BE2C (cell line): ENCODE data around the gene MDK. TPM values are rescaled to one million over a fixed set of nuclear protein-coding genes. Genes with fewer than 3 reads are reported as not detected.

Experiments used
- DNase-seq: peaks from one replicate; pipeline ENCODE4 v3.0.0-alpha.2; 2020
- H3K27me3 ChIP-seq: fragments of 250-450 bp; sonication (Bioruptor Pico); 2 replicates; pipeline ENCODE4 v1.5.1; 2020; ENCODE audit warnings: mild to moderate bottlenecking
- H3K36me3 ChIP-seq: fragments of 250-450 bp; sonication (Bioruptor Pico); 2 replicates; pipeline ENCODE4 v1.5.1; 2020; ENCODE audit warnings: mild to moderate bottlenecking
- H3K4me1 ChIP-seq: fragments of 250-450 bp; sonication (Bioruptor Pico); 2 replicates; pipeline ENCODE4 v1.5.1; 2020
- H3K4me3 ChIP-seq: 2 replicates; pipeline ENCODE4 v1.5.1; 2011; ENCODE audit warnings: low read depth, low read length
- H3K9me3 ChIP-seq: fragments of 250-450 bp; sonication (Bioruptor Pico); 2 replicates; pipeline ENCODE4 v1.5.1; 2020
- polyA plus RNA-seq: library from polyadenylated mRNA; unstranded; fragments of >200 nt; gene quantifications from one replicate; pipeline ENCODE4 v1.2.1, GENCODE V29; 2012; ENCODE audit warnings: low read depth, missing spikeins; ENCODE audit not compliant: insufficient read length, insufficient read depth
- TF ChIP-seq, protein P1 (sequence below): IDR thresholded peaks from 2 replicates; pipeline ENCODE4 v1.5.1; 2012; ENCODE audit warnings: mild to moderate bottlenecking, low read depth, low read length

Gene MDK, protein sequence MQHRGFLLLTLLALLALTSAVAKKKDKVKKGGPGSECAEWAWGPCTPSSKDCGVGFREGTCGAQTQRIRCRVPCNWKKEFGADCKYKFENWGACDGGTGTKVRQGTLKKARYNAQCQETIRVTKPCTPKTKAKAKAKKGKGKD
- polyA plus RNA-seq = 215 TPM

DNA sequence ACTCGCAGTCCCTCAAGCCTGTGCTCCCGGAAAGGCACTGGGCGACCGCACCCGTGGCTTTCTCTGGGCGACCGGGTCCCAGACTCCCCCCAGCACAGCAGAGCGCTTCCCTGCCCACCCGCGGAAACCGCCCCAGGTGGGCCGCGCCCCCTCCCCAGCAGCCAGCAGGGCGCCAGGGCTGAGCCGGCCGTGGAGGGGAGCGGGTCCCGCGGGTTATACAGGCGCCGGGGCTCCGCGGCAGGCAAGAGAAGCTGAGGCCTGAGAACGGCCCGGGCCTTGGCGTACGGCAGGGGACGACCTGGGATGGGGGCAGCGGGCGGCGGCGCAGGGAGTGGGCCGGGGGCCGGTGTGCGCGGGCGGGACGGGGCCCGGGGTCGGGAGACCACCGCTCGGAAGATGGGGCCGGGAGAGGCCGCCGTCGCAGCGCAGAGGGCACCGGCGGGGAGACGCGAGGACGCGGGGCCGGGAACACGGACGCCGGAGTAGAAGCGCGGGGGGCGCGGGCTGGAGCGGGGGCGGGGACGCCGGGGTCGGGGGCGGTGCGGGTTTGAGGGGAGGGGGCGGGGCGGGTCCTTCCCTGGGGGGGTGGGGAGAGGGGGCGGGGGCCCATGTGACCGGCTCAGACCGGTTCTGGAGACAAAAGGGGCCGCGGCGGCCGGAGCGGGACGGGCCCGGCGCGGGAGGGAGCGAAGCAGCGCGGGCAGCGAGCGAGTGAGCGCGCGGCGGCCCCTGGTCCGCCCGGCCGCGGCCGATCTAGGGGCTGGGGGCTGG, at the start of gene MDK:
Gene MDK (plus strand): TSS at position 622 of the 771 bp plus-strand sequence. CDS start 389 bp downstream, outside the sequence.
- peak; percentile 43 for DNase-seq
- peak within 1 kb of the TSS; percentile 62 for H3K4me3 ChIP-seq
- TF ChIP-seq, protein P1, sequence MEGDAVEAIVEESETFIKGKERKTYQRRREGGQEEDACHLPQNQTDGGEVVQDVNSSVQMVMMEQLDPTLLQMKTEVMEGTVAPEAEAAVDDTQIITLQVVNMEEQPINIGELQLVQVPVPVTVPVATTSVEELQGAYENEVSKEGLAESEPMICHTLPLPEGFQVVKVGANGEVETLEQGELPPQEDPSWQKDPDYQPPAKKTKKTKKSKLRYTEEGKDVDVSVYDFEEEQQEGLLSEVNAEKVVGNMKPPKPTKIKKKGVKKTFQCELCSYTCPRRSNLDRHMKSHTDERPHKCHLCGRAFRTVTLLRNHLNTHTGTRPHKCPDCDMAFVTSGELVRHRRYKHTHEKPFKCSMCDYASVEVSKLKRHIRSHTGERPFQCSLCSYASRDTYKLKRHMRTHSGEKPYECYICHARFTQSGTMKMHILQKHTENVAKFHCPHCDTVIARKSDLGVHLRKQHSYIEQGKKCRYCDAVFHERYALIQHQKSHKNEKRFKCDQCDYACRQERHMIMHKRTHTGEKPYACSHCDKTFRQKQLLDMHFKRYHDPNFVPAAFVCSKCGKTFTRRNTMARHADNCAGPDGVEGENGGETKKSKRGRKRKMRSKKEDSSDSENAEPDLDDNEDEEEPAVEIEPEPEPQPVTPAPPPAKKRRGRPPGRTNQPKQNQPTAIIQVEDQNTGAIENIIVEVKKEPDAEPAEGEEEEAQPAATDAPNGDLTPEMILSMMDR = no peak
- H3K36me3 ChIP-seq = no peaks in the 10 kb centered on the region
- no peaks in the 10 kb centered on the region for H3K27me3 ChIP-seq
- no peaks in the 10 kb centered on the region for H3K9me3 ChIP-seq
- H3K4me1 ChIP-seq = no peaks in the 10 kb centered on the region

DNA sequence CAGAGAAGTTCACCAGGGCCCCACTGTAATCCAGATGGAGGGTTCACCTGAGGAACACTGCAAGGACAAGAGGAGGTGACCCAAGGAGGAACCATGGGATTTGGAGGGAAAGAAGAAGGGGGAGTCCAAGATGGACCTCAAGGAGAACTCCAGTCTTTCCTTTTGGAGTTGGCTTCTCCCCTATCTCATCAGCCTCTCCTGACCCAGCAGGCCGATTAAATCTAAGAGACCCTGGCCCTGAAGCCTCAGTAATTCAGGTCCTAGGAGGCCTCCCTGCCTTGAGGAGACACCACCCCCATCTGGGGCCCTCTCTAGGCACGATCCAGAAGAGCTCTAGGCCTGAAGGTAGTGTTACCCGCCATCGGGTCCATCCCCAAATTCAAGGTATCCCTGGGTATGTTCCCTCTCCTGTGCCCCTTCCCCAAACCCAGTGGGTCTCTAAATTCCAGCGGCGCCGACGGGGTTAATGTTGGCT, 49.3 kb upstream of the MDK start:
- H3K27me3 ChIP-seq = peaks cover 25% of the 10 kb centered on the region

DNA sequence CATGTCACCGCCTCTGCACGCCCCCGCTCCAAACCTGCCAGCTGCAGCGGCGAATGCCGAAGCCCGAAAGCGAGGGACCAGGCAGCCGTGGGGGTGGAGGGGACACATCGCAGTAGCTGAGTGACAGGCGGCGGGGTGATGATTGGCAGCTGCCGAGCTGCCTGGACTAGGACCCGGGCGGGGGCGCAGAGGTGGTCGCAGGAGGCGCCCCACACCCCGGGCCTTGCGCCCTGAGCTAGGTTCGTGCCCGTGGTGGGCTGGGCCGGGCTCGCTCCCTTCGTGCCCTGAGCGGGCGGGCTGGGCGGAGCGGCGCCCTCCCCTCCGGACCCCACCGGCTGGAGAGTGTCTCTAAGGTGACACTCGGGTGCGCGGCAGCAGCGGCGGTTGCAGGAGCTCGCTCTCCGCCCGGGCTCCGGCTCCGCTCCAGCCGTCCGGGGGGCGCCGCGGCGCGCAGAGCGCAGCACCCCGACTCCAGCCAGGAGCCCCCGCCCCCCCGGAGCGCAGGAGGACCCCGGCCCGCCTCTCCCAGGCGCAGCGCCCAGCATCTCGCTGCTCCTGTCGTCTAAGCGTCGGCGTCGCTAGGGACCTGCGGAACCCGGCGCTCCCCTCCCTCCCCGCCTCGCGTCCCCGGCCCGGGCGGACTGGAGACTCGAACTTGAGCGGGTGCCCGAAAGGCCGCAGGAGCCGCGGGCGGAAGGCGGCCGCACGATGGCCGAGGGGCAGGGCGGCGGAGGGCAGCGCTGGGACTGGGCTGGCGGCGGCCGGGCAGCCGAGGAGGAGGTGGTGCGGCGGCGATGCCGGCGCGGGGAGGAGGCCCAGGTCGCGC, 48.7 kb upstream of the MDK start:
- TF ChIP-seq, protein P1 = no peak
- Histone ChIP-seq H3K27me3 (peaks cover 25% of the 10 kb centered on the region), H3K36me3 (no peaks in the 10 kb centered on the region), H3K9me3 (no peaks in the 10 kb centered on the region), H3K4me1 (no peaks in the 10 kb centered on the region), H3K4me3 (peak overlapping the region; percentile 28; the same call in 1 of the 2 replicates)
- no peak for DNase-seq

More for the DNA sequence above, 49.3 kb upstream of the MDK start:
- Histone ChIP-seq H3K4me3 (no peak overlapping the region), H3K9me3 (no peaks in the 10 kb centered on the region), H3K36me3 (no peaks in the 10 kb centered on the region), H3K4me1 (no peaks in the 10 kb centered on the region)
- TF ChIP-seq, protein P1 = no peak
- no peak for DNase-seq

DNA sequence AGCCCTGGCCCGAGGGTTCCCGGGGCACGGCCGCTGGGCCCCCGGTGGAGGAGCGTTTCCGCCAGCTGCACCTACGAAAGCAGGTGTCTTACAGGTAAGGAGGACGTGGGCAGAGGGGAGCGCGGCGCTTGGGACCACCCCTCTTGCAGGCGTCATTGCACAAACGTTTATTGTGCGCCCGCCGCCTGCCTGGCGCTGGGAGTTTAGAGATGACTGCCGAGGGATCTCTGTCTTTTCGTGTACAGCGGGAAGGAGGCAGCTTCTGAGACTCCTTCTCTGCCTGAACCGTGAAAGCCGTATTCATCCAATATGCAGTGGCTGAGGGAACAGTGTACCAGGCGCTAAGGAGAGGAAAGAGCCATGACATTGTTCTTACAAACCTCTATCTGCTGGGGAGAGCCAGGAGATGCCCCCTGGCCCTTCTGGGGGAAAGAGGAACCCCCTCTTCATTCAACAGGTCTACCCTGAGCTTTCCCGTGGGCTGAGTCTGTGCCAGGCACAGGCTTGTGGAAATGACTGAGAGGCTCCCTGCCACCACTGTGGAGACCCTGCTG, 48.0 kb upstream of the MDK start:
- TF ChIP-seq, protein P1 = no peak
- H3K27me3 ChIP-seq = peaks cover 25% of the 10 kb centered on the region
- no peak overlapping the region for H3K4me3 ChIP-seq
- H3K4me1 ChIP-seq = no peaks in the 10 kb centered on the region
- no peak for DNase-seq
- no peaks in the 10 kb centered on the region for H3K36me3 ChIP-seq
- no peaks in the 10 kb centered on the region for H3K9me3 ChIP-seq

DNA sequence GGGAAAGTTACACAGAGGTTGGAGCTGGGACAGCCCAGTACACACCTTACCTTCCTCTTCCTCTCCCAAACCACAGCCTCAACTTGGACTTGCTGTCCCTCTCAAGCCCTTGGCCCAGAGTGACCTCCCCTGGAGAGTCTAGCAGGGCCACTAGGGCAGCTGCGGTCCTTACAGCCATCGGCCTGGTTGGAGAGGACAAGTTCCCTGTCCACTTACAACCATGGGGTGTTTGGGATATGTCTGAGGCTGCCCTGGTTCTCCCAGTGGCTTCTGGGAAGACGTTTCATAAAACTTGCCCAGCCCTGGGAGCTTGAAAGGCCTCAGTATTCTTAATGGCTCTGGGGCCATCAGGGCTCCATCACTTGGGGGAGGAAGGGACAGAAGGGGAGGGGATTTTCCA, 47.3 kb upstream of the MDK start:
- no peak overlapping the region for H3K4me3 ChIP-seq
- H3K4me1 ChIP-seq = no peaks in the 10 kb centered on the region
- no peaks in the 10 kb centered on the region for H3K36me3 ChIP-seq
- H3K27me3 ChIP-seq = peaks cover 25% of the 10 kb centered on the region
- no peak for DNase-seq
- no peaks in the 10 kb centered on the region for H3K9me3 ChIP-seq
- TF ChIP-seq, protein P1 = no peak
